NCI-H2171 treated with DMSO at 0.1 percent for 48 hours (cell line): Measurements from ENCODE around the gene FITM2.
"Not testable (repeated sequence)": the region's sequence is repeated elsewhere in the genome, so short reads cannot be mapped to it uniquely, and the experiment has no call there.

Experiments used
- DNase-seq: peaks from one replicate; lab custom pipeline; 2025; lab: John Stamatoyannopoulos, UW

The FITM2 gene

GRCh38 chr20:44310664-44311639 lies at the start of gene FITM2:
TSS of gene FITM2 (minus strand) at chr20:44311202. CDS start at chr20:44311148, 54 bp downstream.
- peak; percentile 94 for DNase-seq

- no peak for DNase-seq
Measured at GRCh38 chr20:44360221-44360620, 49.2 kb upstream of the FITM2 start.

GRCh38 chr20:44358776-44359175 lies 47.8 kb upstream of the FITM2 start:
- DNase-seq, result no peak

GRCh38 chr20:44357555-44358125 lies 46.6 kb upstream of the FITM2 start:
- no peak for DNase-seq

GRCh38 chr20:44357020-44357419 lies 46.0 kb upstream of the FITM2 start:
- no peak for DNase-seq

GRCh38 chr20:44356353-44356723 lies 45.3 kb upstream of the FITM2 start:
- DNase-seq, result no peak

GRCh38 chr20:44355498-44356352 lies 44.7 kb upstream of the FITM2 start, which contains the start of gene HNF4A:
TSS of gene HNF4A (plus strand) at chr20:44355699. CDS start at chr20:44355805, 106 bp downstream.
- DNase-seq, result no peak

- no peak for DNase-seq
Measured at GRCh38 chr20:44354979-44355497, 44.0 kb upstream of the FITM2 start.

- no peak for DNase-seq
Measured at GRCh38 chr20:44350567-44350966, 39.6 kb upstream of the FITM2 start.

GRCh38 chr20:44349349-44349748 lies 38.3 kb upstream of the FITM2 start:
- DNase-seq, result no peak

GRCh38 chr20:44348168-44348659 lies 37.2 kb upstream of the FITM2 start:
- DNase-seq, result no peak

GRCh38 chr20:44345941-44346340 lies 34.9 kb upstream of the FITM2 start:
- not testable (repeated sequence) for DNase-seq

GRCh38 chr20:44345147-44345546 lies 34.1 kb upstream of the FITM2 start:
- DNase-seq, result no peak

GRCh38 chr20:44344723-44345122 lies 33.7 kb upstream of the FITM2 start:
- DNase-seq, result no peak

- no peak for DNase-seq
Measured at GRCh38 chr20:44343162-44343675, 32.2 kb upstream of the FITM2 start.

- DNase-seq, result no peak
Measured at GRCh38 chr20:44342248-44342647, 31.2 kb upstream of the FITM2 start.

- no peak for DNase-seq
Measured at GRCh38 chr20:44336725-44337380, 25.9 kb upstream of the FITM2 start, which contains the start of gene R3HDML. TSS of gene R3HDML (plus strand) at chr20:44337043. CDS start at chr20:44337158, 115 bp downstream.

GRCh38 chr20:44336086-44336485 lies 25.1 kb upstream of the FITM2 start:
- DNase-seq, result peak; percentile 8

GRCh38 chr20:44335675-44336074 lies 24.7 kb upstream of the FITM2 start:
- no peak for DNase-seq

- no peak for DNase-seq
Measured at GRCh38 chr20:44334709-44335108, 23.7 kb upstream of the FITM2 start.

- no peak for DNase-seq
Measured at GRCh38 chr20:44334306-44334705, 23.3 kb upstream of the FITM2 start.
